HepG2 (cell line): ENCODE results near the gene DLL4. TPM values are rescaled to one million over a fixed set of nuclear protein-coding genes. Genes with fewer than 3 reads are reported as not detected.

Experiments used
- HNF1A ChIP-seq, 2 experiments: sonication (generic) in 1 of 2; formaldehyde crosslinking in 1 of 2; IDR thresholded peaks; 2 replicates each; pipeline versions ENCODE4 v1.4.0 to v1.6.1; 2016 to 2020; ENCODE audit warnings: borderline replicate concordance in 1 of 2, low read depth in 1 of 2, mild to moderate bottlenecking in 1 of 2, missing genetic modification reagents in 1 of 2
- HOXA3 ChIP-seq: sonication (generic); formaldehyde crosslinking; IDR thresholded peaks from 2 replicates; pipeline ENCODE4 v1.5.0; 2020; ENCODE audit warnings: missing genetic modification reagents
- KDM5B ChIP-seq: sonication (generic); formaldehyde crosslinking; IDR thresholded peaks from 2 replicates; pipeline ENCODE4 v1.4.0; 2020; ENCODE audit warnings: missing genetic modification reagents, mild to moderate bottlenecking, borderline replicate concordance
- MAFF ChIP-seq: IDR thresholded peaks from 2 replicates; pipeline ENCODE4 v1.6.1; 2011; ENCODE audit warnings: low read depth, low read length, improper control_type of control experiment
- MEF2D ChIP-seq: sonication (generic); formaldehyde crosslinking; IDR thresholded peaks from 2 replicates; pipeline ENCODE4 v1.5.1; 2020; ENCODE audit warnings: mild to moderate bottlenecking, missing genetic modification reagents
- NBN ChIP-seq: fragments of 450-650 bp; conservative IDR thresholded peaks from 2 replicates; pipeline ENCODE4 v1.6.1; 2017
- POGZ ChIP-seq: sonication (generic); formaldehyde crosslinking; IDR thresholded peaks from 2 replicates; pipeline ENCODE4 v1.4.0; 2020; ENCODE audit warnings: mild to moderate bottlenecking, missing genetic modification reagents
- PRDM4 ChIP-seq: sonication (generic); formaldehyde crosslinking; IDR thresholded peaks from 2 replicates; pipeline ENCODE4 v1.9.0; 2021; ENCODE audit warnings: missing genetic modification reagents, borderline replicate concordance
- RNF219 ChIP-seq: sonication (generic); formaldehyde crosslinking; IDR thresholded peaks from 2 replicates; pipeline ENCODE4 v1.5.0; 2020; ENCODE audit warnings: mild to moderate bottlenecking, missing genetic modification reagents
- TBX2 ChIP-seq: sonication (generic); formaldehyde crosslinking; IDR thresholded peaks from 2 replicates; pipeline ENCODE4 v1.5.0; 2020; ENCODE audit warnings: missing genetic modification reagents, mild to moderate bottlenecking, borderline replicate concordance
- ZBTB1 ChIP-seq: sonication (generic); formaldehyde crosslinking; IDR thresholded peaks from 2 replicates; pipeline ENCODE4 v1.4.0; 2020; ENCODE audit warnings: missing genetic modification reagents, borderline replicate concordance
- ZBTB39 ChIP-seq: sonication (generic); formaldehyde crosslinking; IDR thresholded peaks from 2 replicates; pipeline ENCODE4 v1.5.0; 2020; ENCODE audit warnings: missing genetic modification reagents
- ZNF225 ChIP-seq: sonication (generic); formaldehyde crosslinking; IDR thresholded peaks from 2 replicates; pipeline ENCODE4 v1.4.0; 2020; ENCODE audit warnings: mild to moderate bottlenecking, missing genetic modification reagents
- ZNF296 ChIP-seq: sonication (generic); formaldehyde crosslinking; conservative IDR thresholded peaks from 2 replicates; pipeline ENCODE4 v1.5.0; 2020; ENCODE audit warnings: mild to moderate bottlenecking, missing genetic modification reagents
- ZNF547 ChIP-seq: sonication (generic); formaldehyde crosslinking; IDR thresholded peaks from 2 replicates; pipeline ENCODE4 v1.5.1; 2020; ENCODE audit warnings: mild to moderate bottlenecking, missing genetic modification reagents
- ZNF652 ChIP-seq: IDR thresholded peaks from 2 replicates; pipeline ENCODE4 v1.6.1; 2016; ENCODE audit warnings: low read depth, borderline replicate concordance
- ZNF660 ChIP-seq: sonication (generic); formaldehyde crosslinking; IDR thresholded peaks from 2 replicates; pipeline ENCODE4 v1.5.1; 2020; ENCODE audit warnings: mild to moderate bottlenecking, low read depth, missing genetic modification reagents, borderline replicate concordance
- polyA plus RNA-seq, 8 experiments: library from polyadenylated mRNA; depleted of rRNA in 3 of 8; stranded (reverse) in 7 of 8; unstranded in 1 of 8; fragments of >200 nt; fragmentation: Illumina TruSeq in 4 of 8; extraction: Trizol in 4 of 8; gene quantifications; 2 replicates each; pipeline versions ENCODE4 v1.2.1 to v1.2.3, GENCODE V29; 2011 to 2016; ENCODE audit warnings: low read depth in 4 of 8, missing spikeins in 1 of 8, mixed read lengths in 1 of 8; ENCODE audit not compliant: insufficient read depth in 1 of 8
- total RNA-seq, 5 experiments: library from RNA; depleted of rRNA; stranded (reverse); fragments of >200 nt; fragmentation: Illumina TruSeq; extraction: Trizol; gene quantifications; 2 replicates each; pipeline ENCODE4 v1.2.3, GENCODE V29; 2016; ENCODE audit warnings: low read depth in 1 of 5

Gene DLL4
- total and polyA plus RNA-seq, 2 of the 13 experiments (the other 11 are each of a cell fraction or from before 2014, with no cell fraction given), result 0.20 to 0.25 TPM

GRCh38 chr15:40906091-40906990, 22.8 kb upstream of the DLL4 start (continued):
- TF ChIP-seq RNF219 (no peak), POGZ (CRISPR knock-in tag) (peak; percentile 49; the same call in 1 of the 2 replicates), HOXA3 (CRISPR knock-in tag) (peak; percentile 42), NBN (no peak), PRDM4 (CRISPR knock-in tag) (no peak), ZNF547 (CRISPR knock-in tag) (no peak), ZBTB1 (CRISPR knock-in tag) (no peak), MAFF (no peak), TBX2 (CRISPR knock-in tag) (peak; percentile 81), HNF1A (IDR thresholded peaks at IDR 0.05; ENCODE audit: low read depth) (no peak), HNF1A (CRISPR knock-in tag; IDR thresholded peaks at IDR 0.05; ENCODE audit: borderline replicate concordance) (no peak), ZBTB39 (no peak), ZNF296 (CRISPR knock-in tag) (no peak), KDM5B (no peak), ZNF652 (CRISPR knock-in tag) (no peak), MEF2D (CRISPR knock-in tag) (0 out of 2 replicates have a peak, but pooled peaks have one; percentile 49), ZNF660 (no peak), ZNF225 (CRISPR knock-in tag) (no peak)
